Endodermal cell (in vitro differentiated cells): ENCODE results near the gene OR7D2. TPM values are rescaled to one million over a fixed set of nuclear protein-coding genes. Genes with fewer than 3 reads are reported as not detected.

ENCODE experiments used
- total RNA-seq, 2 donors: library from RNA; stranded (reverse); fragmentation: NEBNext Ultra II Directional in 1 of 2; extraction: Animal tissue kit (Norgen Biotek cat#: 25700) in 1 of 2; gene quantifications; 2 replicates in 1 of 2; 3 replicates in 1 of 2; pipeline ENCODE4 v1.2.1, GENCODE V29; 2021

The OR7D2 gene
- total RNA-seq, 2 donors from 2014 or later: 0.31 to 0.40 TPM

Other genes starting within 250 kb of the OR7D2 start
- under 1 TPM; 0.13 to 0.40 TPM for gene MUC16, start 168.6 kb upstream of the OR7D2 start, total RNA-seq
- gene OR1M1, start 91.9 kb upstream of the OR7D2 start, total RNA-seq: not detected
- not detected for gene OR7G2, start 71.5 kb upstream of the OR7D2 start, total RNA-seq
- gene OR7G1, start 63.2 kb upstream of the OR7D2 start, total RNA-seq: not detected
- not detected for gene OR7G3, start 52.0 kb upstream of the OR7D2 start, total RNA-seq
- 10 to 100 TPM; 36.7 to 40.1 TPM for gene ZNF317, start 38.6 kb upstream of the OR7D2 start, total RNA-seq
- not detected for gene OR7D4, start 40.6 kb downstream of the OR7D2 start, total RNA-seq
- gene OR7E24, start 72.0 kb downstream of the OR7D2 start, total RNA-seq: not detected
- gene ZNF699, start 130.9 kb downstream of the OR7D2 start, total RNA-seq: 1 to 10 TPM; 6.4 to 8.2 TPM
- 10 to 100 TPM; 18.1 to 27.0 TPM for gene ZNF559, start 145.2 kb downstream of the OR7D2 start, total RNA-seq
- gene ZNF177, start 184.0 kb downstream of the OR7D2 start, total RNA-seq: 10 to 100 TPM in 1 of 2 donors, 1 to 10 TPM in 1; 5.6 to 10.6 TPM